NT2/D1 (cell line): ENCODE data around the gene TMPRSS11B.
"Not testable (repeated sequence)": the region's sequence is repeated elsewhere in the genome, so short reads cannot be mapped to it uniquely, and the experiment has no call there.

Experiments
- DNase-seq: peaks from one replicate; pipeline ENCODE4 v3.0.0-alpha.2; 2011; ENCODE audit warnings: low read depth, low spot score
- H3K27me3 ChIP-seq: 2 replicates; pipeline ENCODE4 v1.6.0; 2011; ENCODE audit warnings: mild to moderate bottlenecking; ENCODE audit not compliant: insufficient read length, insufficient read depth
- H3K36me3 ChIP-seq: 2 replicates; pipeline ENCODE4 v1.6.1; 2011; ENCODE audit warnings: mild to moderate bottlenecking, low read length, mixed read lengths; ENCODE audit not compliant: insufficient read depth, insufficient read length
- H3K4me1 ChIP-seq: 2 replicates; pipeline ENCODE4 v1.5.1; 2011; ENCODE audit not compliant: insufficient read depth, insufficient read length
- H3K4me3 ChIP-seq: 2 replicates; pipeline ENCODE4 v1.5.1; 2011; ENCODE audit warnings: low read depth; ENCODE audit not compliant: insufficient read length
- H3K9ac ChIP-seq: 2 replicates; pipeline ENCODE4 v1.6.0; 2011; ENCODE audit warnings: low read depth; ENCODE audit not compliant: insufficient read length
- H3K9me3 ChIP-seq: 2 replicates; pipeline ENCODE4 v1.5.1; 2011; ENCODE audit warnings: mild to moderate bottlenecking, low read length; ENCODE audit not compliant: insufficient read depth
- SUZ12 ChIP-seq: IDR thresholded peaks from 2 replicates; pipeline ENCODE4 v1.6.1; 2011; ENCODE audit not compliant: insufficient read length, insufficient read depth; ENCODE audit errors: extremely low read depth
- YY1 ChIP-seq: IDR thresholded peaks from 2 replicates; pipeline ENCODE4 v1.6.1; 2011; ENCODE audit not compliant: insufficient read length, insufficient read depth
- ZNF274 ChIP-seq: IDR thresholded peaks from 2 replicates; pipeline ENCODE4 v1.6.1; 2011; ENCODE audit warnings: mild to moderate bottlenecking, low read depth, low read length

Gene TMPRSS11B

GRCh38 chr4:68218044-68218443, 27.4 kb downstream of the TMPRSS11B start:
- H3K4me1 ChIP-seq = no peaks in the 10 kb centered on the region
- H3K9ac ChIP-seq = no peak overlapping the region
- DNase-seq = no peak
- no peak overlapping the region for H3K4me3 ChIP-seq
- TF ChIP-seq YY1 = no peak
- TF ChIP-seq ZNF274 = no peak
- TF ChIP-seq SUZ12 = no peak
- H3K9me3 ChIP-seq = no peaks in the 10 kb centered on the region
- no peaks in the 10 kb centered on the region for H3K36me3 ChIP-seq
- no peaks in the 10 kb centered on the region for H3K27me3 ChIP-seq

- no peak for DNase-seq
- Histone ChIP-seq H3K36me3 (no peaks in the 10 kb centered on the region), H3K9ac (no peak overlapping the region), H3K27me3 (no peaks in the 10 kb centered on the region), H3K4me1 (no peaks in the 10 kb centered on the region), H3K4me3 (no peak overlapping the region), H3K9me3 (no peaks in the 10 kb centered on the region)
- no peak for TF ChIP-seq YY1
Observed at GRCh38 chr4:68216501-68216900, 29.0 kb downstream of the TMPRSS11B start.

- no peaks in the 10 kb centered on the region for H3K4me1 ChIP-seq
- H3K9me3 ChIP-seq = no peaks in the 10 kb centered on the region
- no peaks in the 10 kb centered on the region for H3K27me3 ChIP-seq
- no peak overlapping the region for H3K9ac ChIP-seq
- no peak overlapping the region for H3K4me3 ChIP-seq
- H3K36me3 ChIP-seq = no peaks in the 10 kb centered on the region
- no peak for DNase-seq
- TF ChIP-seq ZNF274 = no peak
Observed at GRCh38 chr4:68209003-68209402, 36.5 kb downstream of the TMPRSS11B start.

GRCh38 chr4:68194305-68194704, 51.2 kb downstream of the TMPRSS11B start:
- not testable (repeated sequence) for H3K27me3 ChIP-seq, H3K9ac ChIP-seq, H3K9me3 ChIP-seq, H3K4me1 ChIP-seq, H3K36me3 ChIP-seq, H3K4me3 ChIP-seq, DNase-seq

- no peaks in the 10 kb centered on the region for H3K4me1 ChIP-seq
- TF ChIP-seq YY1 = no peak
- no peak for TF ChIP-seq ZNF274
- no peak for TF ChIP-seq SUZ12
- no peaks in the 10 kb centered on the region for H3K27me3 ChIP-seq
- no peak for DNase-seq
- H3K4me3 ChIP-seq = no peak overlapping the region
- no peaks in the 10 kb centered on the region for H3K36me3 ChIP-seq
- no peak overlapping the region for H3K9ac ChIP-seq
- no peaks in the 10 kb centered on the region; the same call in 1 of the 2 replicates for H3K9me3 ChIP-seq
Observed at GRCh38 chr4:68193194-68193593, 52.3 kb downstream of the TMPRSS11B start.

GRCh38 chr4:68187145-68187544, 58.3 kb downstream of the TMPRSS11B start:
- Histone ChIP-seq H3K4me1 (no peaks in the 10 kb centered on the region), H3K36me3 (no peaks in the 10 kb centered on the region), H3K9me3 (no peaks in the 10 kb centered on the region), H3K27me3 (no peaks in the 10 kb centered on the region), H3K9ac (no peak overlapping the region), H3K4me3 (no peak overlapping the region)
- no peak for DNase-seq
- TF ChIP-seq SUZ12 = no peak
- no peak for TF ChIP-seq ZNF274
- no peak for TF ChIP-seq YY1

- H3K36me3 ChIP-seq = no peaks in the 10 kb centered on the region
- no peaks in the 10 kb centered on the region for H3K4me1 ChIP-seq
- H3K9me3 ChIP-seq = no peaks in the 10 kb centered on the region
- TF ChIP-seq YY1 (no peak), ZNF274 (no peak), SUZ12 (no peak)
- DNase-seq = no peak
- H3K4me3 ChIP-seq = no peak overlapping the region
- H3K9ac ChIP-seq = no peak overlapping the region
- no peaks in the 10 kb centered on the region for H3K27me3 ChIP-seq
Observed at GRCh38 chr4:68184923-68185322, 60.6 kb downstream of the TMPRSS11B start.

GRCh38 chr4:68183417-68183816, 62.1 kb downstream of the TMPRSS11B start:
- no peaks in the 10 kb centered on the region for H3K36me3 ChIP-seq
- no peaks in the 10 kb centered on the region for H3K4me1 ChIP-seq
- H3K27me3 ChIP-seq = no peaks in the 10 kb centered on the region
- H3K4me3 ChIP-seq = no peak overlapping the region
- DNase-seq = no peak
- H3K9ac ChIP-seq = no peak overlapping the region
- H3K9me3 ChIP-seq = no peaks in the 10 kb centered on the region
- no peak for TF ChIP-seq SUZ12
- TF ChIP-seq YY1 = no peak
- TF ChIP-seq ZNF274 = no peak
